Trophoblast cell (in vitro differentiated cells and primary cell): ENCODE results near the gene ZDHHC8.

Source experiments
- DNase-seq, 2 donors: peaks; one replicate each; pipeline ENCODE4 v3.0.0-alpha.2; 2016
- H2AFZ ChIP-seq: 2 replicates; pipeline ENCODE4 v1.6.1; 2013; ENCODE audit warnings: low read length, moderate library complexity, mild to moderate bottlenecking; ENCODE audit not compliant: insufficient read depth, poor library complexity
- H2AK5ac ChIP-seq: 2 replicates; pipeline ENCODE4 v1.6.1; 2013; ENCODE audit warnings: mild to moderate bottlenecking, low read length
- H2BK120ac ChIP-seq: 2 replicates; pipeline ENCODE4 v1.6.1; 2013; ENCODE audit warnings: low read length, mild to moderate bottlenecking, moderate library complexity; ENCODE audit not compliant: insufficient read depth, poor library complexity
- H2BK12ac ChIP-seq: 2 replicates; pipeline ENCODE4 v1.6.1; 2013; ENCODE audit warnings: mild to moderate bottlenecking, low read length, moderate library complexity
- H2BK5ac ChIP-seq: 2 replicates; pipeline ENCODE4 v1.6.1; 2013; ENCODE audit warnings: low read length, low read depth, moderate library complexity, mild to moderate bottlenecking; ENCODE audit not compliant: poor library complexity
- H3K14ac ChIP-seq: 2 replicates; pipeline ENCODE4 v1.6.1; 2013; ENCODE audit warnings: mild to moderate bottlenecking, low read length
- H3K18ac ChIP-seq: 2 replicates; pipeline ENCODE4 v1.6.1; 2013; ENCODE audit warnings: mild to moderate bottlenecking, low read length
- H3K23ac ChIP-seq: 2 replicates; pipeline ENCODE4 v1.6.1; 2013; ENCODE audit warnings: low read length
- H3K27ac ChIP-seq: 2 replicates; pipeline ENCODE4 v1.5.1; 2013; ENCODE audit warnings: low read depth, mild to moderate bottlenecking, inconsistent platforms, low read length, moderate library complexity
- H3K27me3 ChIP-seq: 2 replicates; pipeline ENCODE4 v1.6.1; 2013; ENCODE audit warnings: inconsistent platforms, mild to moderate bottlenecking, low read length, moderate library complexity; ENCODE audit not compliant: insufficient read depth
- H3K36me3 ChIP-seq, 2 experiments: 1 replicate in 1 of 2; 2 replicates in 1 of 2; pipeline ENCODE4 v1.6.1; 2013; ENCODE audit warnings: low read length in 2 of 2, mild to moderate bottlenecking in 2 of 2, moderate library complexity in 1 of 2; ENCODE audit not compliant: insufficient read depth in 2 of 2, control insufficient read depth in 1 of 2
- H3K4ac ChIP-seq: 2 replicates; pipeline ENCODE4 v1.6.1; 2013; ENCODE audit warnings: low read depth, mild to moderate bottlenecking, low read length, moderate library complexity
- H3K4me1 ChIP-seq, 2 experiments: 1 replicate in 1 of 2; 2 replicates in 1 of 2; pipeline ENCODE4 v1.6.1; 2013; ENCODE audit warnings: low read length in 2 of 2, mild to moderate bottlenecking in 2 of 2, moderate library complexity in 1 of 2; ENCODE audit not compliant: insufficient read depth in 2 of 2, control insufficient read depth in 1 of 2
- H3K4me2 ChIP-seq: 2 replicates; pipeline ENCODE4 v1.6.1; 2013; ENCODE audit warnings: inconsistent platforms, mild to moderate bottlenecking, low read length, moderate library complexity
- H3K4me3 ChIP-seq: 2 replicates; pipeline ENCODE4 v1.5.1; 2013; ENCODE audit warnings: mild to moderate bottlenecking, low read depth, low read length, inconsistent platforms
- H3K79me1 ChIP-seq: one replicate; pipeline ENCODE4 v1.6.1; 2013; ENCODE audit warnings: low read length
- H3K79me2 ChIP-seq: 2 replicates; pipeline ENCODE4 v1.6.1; 2013; ENCODE audit warnings: low read length, mild to moderate bottlenecking; ENCODE audit not compliant: control insufficient read depth, insufficient read depth, poor library complexity
- H3K9ac ChIP-seq: 2 replicates; pipeline ENCODE4 v1.6.1; 2013; ENCODE audit warnings: mild to moderate bottlenecking, low read length
- H3K9me3 ChIP-seq: 2 replicates; pipeline ENCODE4 v1.6.1; 2013; ENCODE audit warnings: low read depth, mild to moderate bottlenecking, control low read depth, inconsistent platforms, low read length; ENCODE audit not compliant: insufficient read depth
- H4K12ac ChIP-seq: 2 replicates; pipeline ENCODE4 v1.6.1; 2013; ENCODE audit warnings: low read depth, mild to moderate bottlenecking, low read length, moderate library complexity
- H4K8ac ChIP-seq: 2 replicates; pipeline ENCODE4 v1.6.1; 2013; ENCODE audit warnings: low read depth, mild to moderate bottlenecking, low read length, moderate library complexity
- H4K91ac ChIP-seq: one replicate; pipeline ENCODE4 v1.6.1; 2013; ENCODE audit warnings: low read depth, mild to moderate bottlenecking, low read length, moderate library complexity
- WGBS: extraction: QIAGEN DNeasy Blood & Tissue Kit; methylation state at CpG from one replicate; pipeline ENCODE4 v1.1.7; 2013; ENCODE audit warnings: missing lambda C conversion rate; ENCODE audit not compliant: insufficient read length, insufficient coverage; ENCODE audit errors: extremely low coverage; 5-methylcytosine and 5-hydroxymethylcytosine counted together

Gene ZDHHC8

GRCh38 chr22:20184501-20185165, 53.0 kb downstream of the ZDHHC8 start:
- H3K27ac ChIP-seq, result no peak overlapping the region

DNA sequence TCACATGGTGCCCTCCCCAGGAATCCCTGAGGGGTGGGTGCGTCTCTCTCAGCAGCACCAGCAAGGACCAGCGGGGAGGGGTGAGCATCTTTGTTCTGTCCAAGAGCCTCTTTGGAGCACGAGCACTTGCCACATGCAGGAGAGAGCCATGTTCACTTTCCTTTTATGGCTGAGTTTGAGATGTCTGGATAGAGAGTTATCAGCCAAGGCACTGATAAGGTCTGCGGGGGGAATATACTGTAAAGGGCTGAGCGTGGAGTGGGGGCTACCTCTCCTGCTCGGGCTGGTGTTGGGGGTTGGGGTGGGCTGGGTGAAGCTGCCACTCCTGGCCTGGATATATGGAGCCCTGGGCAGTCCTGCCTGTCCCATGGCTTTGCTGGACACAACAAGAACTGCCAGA, 54.1 kb downstream of the ZDHHC8 start:
- no peak overlapping the region for H2BK5ac ChIP-seq
- no peak overlapping the region for H2AK5ac ChIP-seq
- no peak overlapping the region for H2BK120ac ChIP-seq
- H3K4me2 ChIP-seq, result no peak overlapping the region
- H3K27me3 ChIP-seq, result no peaks in the 10 kb centered on the region
- no peak overlapping the region for H3K18ac ChIP-seq
- no peak overlapping the region for H4K91ac ChIP-seq
- H2AFZ ChIP-seq, result no peak overlapping the region
- WGBS, result no CpG with 5 or more reads among the region's 6 CpGs
- H3K23ac ChIP-seq, result peak overlapping the region; percentile 47
- no peak overlapping the region for H3K27ac ChIP-seq
- H3K79me2 ChIP-seq, result no peaks in the 10 kb centered on the region
- H3K36me3 ChIP-seq, result no peaks in the 10 kb centered on the region
- peaks cover 3% of the 10 kb centered on the region for H3K9me3 ChIP-seq
- H4K12ac ChIP-seq, result no peak overlapping the region
- H3K4me1 ChIP-seq, result no peaks in the 10 kb centered on the region
- H3K4ac ChIP-seq, result no peak overlapping the region
- no peak overlapping the region for H3K9ac ChIP-seq
- H2BK12ac ChIP-seq, result no peak overlapping the region
- H3K14ac ChIP-seq, result no peak overlapping the region
- DNase-seq, result no peak
- H3K4me3 ChIP-seq, result no peak overlapping the region
- H3K79me1 ChIP-seq, result no peaks in the 10 kb centered on the region
- no peak overlapping the region for H4K8ac ChIP-seq

More at GRCh38 chr22:20184501-20185165, 53.0 kb downstream of the ZDHHC8 start:
- no peak overlapping the region for H3K14ac ChIP-seq
- no peaks in the 10 kb centered on the region for H3K36me3 ChIP-seq
- no peaks in the 10 kb centered on the region for H3K79me2 ChIP-seq
- H2AK5ac ChIP-seq, result no peak overlapping the region
- H2BK12ac ChIP-seq, result no peak overlapping the region
- H2BK5ac ChIP-seq, result no peak overlapping the region
- no peaks in the 10 kb centered on the region for H3K27me3 ChIP-seq
- no CpG with 5 or more reads among the region's 18 CpGs for WGBS
- no peak for DNase-seq
- H3K4me1 ChIP-seq, result no peaks in the 10 kb centered on the region
- no peak overlapping the region for H3K23ac ChIP-seq
- no peak overlapping the region for H3K9ac ChIP-seq
- no peak overlapping the region for H2AFZ ChIP-seq
- H3K4me3 ChIP-seq, result no peak overlapping the region
- H3K79me1 ChIP-seq, result no peaks in the 10 kb centered on the region
- no peak overlapping the region for H4K91ac ChIP-seq
- H4K12ac ChIP-seq, result no peak overlapping the region
- no peak overlapping the region for H3K18ac ChIP-seq
- no peak overlapping the region for H2BK120ac ChIP-seq
- H3K4ac ChIP-seq, result no peak overlapping the region
- H4K8ac ChIP-seq, result no peak overlapping the region
- H3K9me3 ChIP-seq, result peaks cover 3% of the 10 kb centered on the region
- no peak overlapping the region for H3K4me2 ChIP-seq

GRCh38 chr22:20186183-20186870, 54.7 kb downstream of the ZDHHC8 start:
- H3K23ac ChIP-seq, result peak overlapping the region; percentile 47
- H3K36me3 ChIP-seq, result no peaks in the 10 kb centered on the region
- H2BK5ac ChIP-seq, result no peak overlapping the region
- DNase-seq, result no peak
- WGBS, result no CpG with 5 or more reads among the region's 10 CpGs
- H4K91ac ChIP-seq, result no peak overlapping the region
- H3K79me2 ChIP-seq, result no peaks in the 10 kb centered on the region
- no peak overlapping the region for H2BK120ac ChIP-seq
- no peak overlapping the region for H3K4me2 ChIP-seq
- peaks cover 3% of the 10 kb centered on the region for H3K9me3 ChIP-seq
- no peak overlapping the region for H2BK12ac ChIP-seq
- H3K4ac ChIP-seq, result no peak overlapping the region
- H3K18ac ChIP-seq, result no peak overlapping the region
- no peaks in the 10 kb centered on the region for H3K4me1 ChIP-seq
- no peak overlapping the region for H3K27ac ChIP-seq
- no peak overlapping the region for H3K4me3 ChIP-seq
- H4K8ac ChIP-seq, result no peak overlapping the region
- no peaks in the 10 kb centered on the region for H3K79me1 ChIP-seq
- no peak overlapping the region for H2AFZ ChIP-seq
- H2AK5ac ChIP-seq, result no peak overlapping the region
- H3K14ac ChIP-seq, result no peak overlapping the region
- H3K27me3 ChIP-seq, result no peaks in the 10 kb centered on the region
- H4K12ac ChIP-seq, result no peak overlapping the region
- H3K9ac ChIP-seq, result no peak overlapping the region

DNA sequence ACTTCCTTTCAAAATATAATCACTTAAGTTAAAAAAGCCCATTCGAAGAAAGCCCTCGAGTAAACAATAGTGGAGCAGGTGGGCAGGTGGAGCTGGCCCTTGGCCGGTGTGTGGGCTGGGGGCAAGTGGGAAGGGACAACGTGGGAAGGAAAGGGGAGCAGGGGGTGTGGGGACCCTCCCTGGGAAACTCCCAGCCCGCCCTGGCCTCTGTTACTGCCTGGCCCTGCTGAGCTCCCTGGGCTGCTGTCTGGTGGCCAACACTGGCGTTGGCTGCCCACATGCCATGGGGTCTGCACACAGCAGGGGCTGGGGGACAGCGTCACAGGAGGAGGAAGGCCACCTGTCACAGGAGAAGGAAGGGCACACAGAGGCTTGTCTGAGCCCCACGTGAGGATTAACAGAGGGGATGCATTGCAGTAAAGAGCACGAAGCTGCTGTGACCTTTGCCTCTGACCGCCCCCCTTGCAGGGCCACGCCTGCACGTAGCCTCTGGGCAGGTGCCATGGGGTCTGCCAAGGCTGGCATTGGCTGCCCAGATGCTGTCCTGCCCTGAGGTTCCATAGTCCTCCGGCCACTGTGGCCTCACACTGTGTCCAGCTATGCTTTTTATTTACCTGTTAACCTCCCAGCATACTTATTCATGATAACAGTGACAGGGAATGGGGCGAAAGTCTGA, 55.4 kb downstream of the ZDHHC8 start:
- Histone ChIP-seq H4K91ac (no peak overlapping the region), H4K12ac (no peak overlapping the region), H3K23ac (no peak overlapping the region), H3K27me3 (no peaks in the 10 kb centered on the region), H3K4me2 (no peak overlapping the region), H3K9me3 (peaks cover 3% of the 10 kb centered on the region), H2BK5ac (no peak overlapping the region), H2AFZ (no peak overlapping the region), H2AK5ac (no peak overlapping the region), H2BK120ac (no peak overlapping the region), H3K27ac (no peak overlapping the region), H3K4me3 (no peak overlapping the region), H2BK12ac (no peak overlapping the region), H3K4me1 (no peaks in the 10 kb centered on the region), H3K9ac (no peak overlapping the region), H3K4ac (no peak overlapping the region), H3K79me2 (no peaks in the 10 kb centered on the region), H3K14ac (no peak overlapping the region), H3K36me3 (no peaks in the 10 kb centered on the region), H3K18ac (no peak overlapping the region), H3K79me1 (no peaks in the 10 kb centered on the region), H4K8ac (no peak overlapping the region)
- no peak for DNase-seq
- no CpG with 5 or more reads among the region's 14 CpGs for WGBS
